RWPE1 (cell line): Measurements from ENCODE around the gene ACTRT3.

Experiments
- CTCF ChIA-PET: fragments of 350-600 bp; sonication (Branson Sonifier 250); formaldehyde crosslinking; extraction: SDS; loops from one replicate; lab custom pipeline; 2021; lab: Yijun Ruan, JAX
- POLR2A ChIA-PET: fragments of 400-600 bp; formaldehyde crosslinking; extraction: SDS; loops from one replicate; lab custom pipeline; 2020; ENCODE audit warnings: antibody characterized with exemption; ENCODE audit not compliant: low non-redundant PET; lab: Yijun Ruan, JAX
- DNase-seq: peaks from one replicate; pipeline ENCODE4 v3.0.0; 2012; ENCODE audit warnings: low spot score
- H3K27ac ChIP-seq: fragments of 450-650 bp; 2 replicates; pipeline ENCODE4 v1.5.1; 2017
- TF ChIP-seq, protein P1 (sequence below): fragments of 450-650 bp; conservative IDR thresholded peaks from 2 replicates; pipeline ENCODE4 v1.5.1; 2017; ENCODE audit warnings: low read depth, mild to moderate bottlenecking

ACTRT3 gene

GRCh38 chr3:169769287-169770181 is at the start of gene ACTRT3:
TSS of gene ACTRT3 (minus strand) at chr3:169769561. CDS start at chr3:169769520, 41 bp downstream.
- peak within 1 kb of the TSS; percentile 93 for H3K27ac ChIP-seq
- ChIA-PET POLR2A (interaction anchor here (0.6 kb wide), 1 partner anchor 197 kb away, joined by 3 read pairs; the partner anchor contains the start of gene SEC62), CTCF (interaction anchor here (0.6 kb wide), 1 partner anchor 255 kb away, joined by 3 read pairs; no protein-coding TSS in a partner anchor)
- TF ChIP-seq, protein P1, sequence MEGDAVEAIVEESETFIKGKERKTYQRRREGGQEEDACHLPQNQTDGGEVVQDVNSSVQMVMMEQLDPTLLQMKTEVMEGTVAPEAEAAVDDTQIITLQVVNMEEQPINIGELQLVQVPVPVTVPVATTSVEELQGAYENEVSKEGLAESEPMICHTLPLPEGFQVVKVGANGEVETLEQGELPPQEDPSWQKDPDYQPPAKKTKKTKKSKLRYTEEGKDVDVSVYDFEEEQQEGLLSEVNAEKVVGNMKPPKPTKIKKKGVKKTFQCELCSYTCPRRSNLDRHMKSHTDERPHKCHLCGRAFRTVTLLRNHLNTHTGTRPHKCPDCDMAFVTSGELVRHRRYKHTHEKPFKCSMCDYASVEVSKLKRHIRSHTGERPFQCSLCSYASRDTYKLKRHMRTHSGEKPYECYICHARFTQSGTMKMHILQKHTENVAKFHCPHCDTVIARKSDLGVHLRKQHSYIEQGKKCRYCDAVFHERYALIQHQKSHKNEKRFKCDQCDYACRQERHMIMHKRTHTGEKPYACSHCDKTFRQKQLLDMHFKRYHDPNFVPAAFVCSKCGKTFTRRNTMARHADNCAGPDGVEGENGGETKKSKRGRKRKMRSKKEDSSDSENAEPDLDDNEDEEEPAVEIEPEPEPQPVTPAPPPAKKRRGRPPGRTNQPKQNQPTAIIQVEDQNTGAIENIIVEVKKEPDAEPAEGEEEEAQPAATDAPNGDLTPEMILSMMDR, result no peak
- DNase-seq, result peak; percentile 40

DNA sequence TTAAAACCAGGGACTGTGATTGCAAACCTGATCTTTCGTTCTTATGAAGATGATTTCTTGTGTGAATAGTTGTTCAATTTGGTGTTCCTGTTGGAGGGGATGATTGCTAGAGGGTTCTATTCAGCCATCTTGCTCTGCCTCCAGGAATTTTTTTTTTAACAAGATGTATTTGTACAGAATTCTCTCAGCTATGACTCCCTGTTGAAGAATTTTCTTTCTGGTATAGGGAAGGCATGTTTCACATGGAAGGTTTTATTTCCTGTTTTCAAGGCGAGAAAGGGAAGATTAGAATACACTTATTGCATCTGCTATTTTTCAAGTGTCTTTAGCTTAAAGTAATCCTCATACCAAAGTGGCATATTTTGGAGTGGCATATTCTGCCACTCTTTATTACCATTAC is 49.0 kb upstream of the ACTRT3 start:
- TF ChIP-seq, protein P1, result no peak
- CTCF ChIA-PET, result no interaction called here
- DNase-seq, result no peak
- H3K27ac ChIP-seq, result no peak overlapping the region
- POLR2A ChIA-PET, result no interaction called here

- ChIA-PET CTCF (no interaction called here), POLR2A (no interaction called here)
- no peak for DNase-seq
- TF ChIP-seq, protein P1, result no peak
- no peak overlapping the region for H3K27ac ChIP-seq
Measured at GRCh38 chr3:169815590-169816150, 46.3 kb upstream of the ACTRT3 start.

DNA sequence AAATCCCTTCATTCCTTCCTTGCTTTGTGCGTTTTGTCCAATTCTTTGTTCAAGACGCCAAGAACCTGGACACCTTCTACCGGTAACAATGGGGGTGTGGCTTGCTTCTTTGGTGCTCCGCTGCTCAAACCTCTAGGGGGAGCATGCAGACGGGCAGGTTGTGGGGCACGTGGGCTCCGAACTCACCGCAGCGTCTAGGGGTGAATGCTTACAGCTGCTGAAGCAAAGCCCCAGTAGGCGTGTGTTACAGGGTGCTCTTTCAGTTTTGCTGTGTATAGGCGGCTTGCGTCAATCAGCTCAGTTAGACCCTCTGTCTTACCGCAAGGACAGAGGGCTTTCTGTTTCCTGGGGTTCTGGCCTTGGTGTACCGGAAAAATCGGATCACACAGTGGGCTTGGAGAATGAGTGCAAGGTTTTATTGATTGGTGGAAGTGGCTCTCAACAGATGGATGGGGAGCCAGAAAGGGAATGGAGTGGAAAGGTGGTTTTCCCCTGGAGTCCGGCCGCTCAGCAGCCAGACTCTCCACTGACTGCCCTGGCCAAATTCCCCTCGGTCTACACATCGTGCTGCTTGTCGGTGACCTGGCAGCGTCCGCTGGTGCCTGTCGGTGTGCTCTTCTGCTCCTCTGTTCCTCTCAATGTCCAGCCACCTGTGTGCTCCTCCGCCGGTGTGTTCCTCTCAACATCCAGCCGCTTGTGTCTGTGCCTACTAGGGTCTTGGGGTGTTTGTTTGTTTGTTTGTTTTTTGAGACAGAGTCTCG is 44.6 kb upstream of the ACTRT3 start:
- DNase-seq, result no peak
- ChIA-PET POLR2A (no interaction called here), CTCF (no interaction called here)
- TF ChIP-seq, protein P1, result no peak
- H3K27ac ChIP-seq, result no peak overlapping the region

GRCh38 chr3:169813278-169813677 is 43.9 kb upstream of the ACTRT3 start:
- ChIA-PET CTCF (no interaction called here), POLR2A (no interaction called here)
- TF ChIP-seq, protein P1, result no peak
- no peak for DNase-seq
- H3K27ac ChIP-seq, result no peak overlapping the region
